Stimulated activated CD4-positive, alpha-beta T cell treated with anti-CD3 and anti-CD28 coated beads, Interleukin-2, amount 100 ng/mL, for 4 hours (primary cell): ENCODE measurements around the gene PLA2G1B.

Experiments
- DNase-seq: peaks from one replicate; pipeline ENCODE4 v3.0.0-alpha.2; 2020; ENCODE audit warnings: low read depth

Gene PLA2G1B

GRCh38 chr12:120327593-120327992 lies at the start of gene PLA2G1B:
TSS of gene PLA2G1B (minus strand) at chr12:120327779. CDS start at chr12:120327753, 26 bp downstream.
- DNase-seq: no peak

- DNase-seq: no peak
Observed at GRCh38 chr12:120376934-120377572, 49.5 kb upstream of the PLA2G1B start.

GRCh38 chr12:120376416-120376815 lies 48.8 kb upstream of the PLA2G1B start:
- DNase-seq: no peak

- DNase-seq: no peak
Observed at GRCh38 chr12:120376009-120376408, 48.4 kb upstream of the PLA2G1B start.

DNA sequence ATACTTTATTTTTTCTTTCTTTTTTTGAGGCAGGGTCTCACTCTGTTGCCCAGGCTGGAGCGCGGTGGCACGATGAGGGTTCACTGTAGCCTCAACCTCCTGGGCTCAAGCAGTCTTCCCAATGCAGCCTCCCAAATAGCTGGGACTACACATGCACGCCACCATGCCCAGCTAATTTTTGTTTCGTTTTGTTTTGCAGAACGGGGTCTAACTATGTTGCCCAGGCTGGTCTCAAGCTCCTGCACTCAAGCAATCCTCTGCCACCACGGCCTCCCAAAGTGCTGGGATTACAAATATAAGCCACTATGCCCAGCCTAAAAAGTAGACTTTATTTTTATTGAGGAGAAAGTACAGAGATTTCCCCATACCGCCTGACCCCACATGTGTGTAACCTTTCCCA lies 46.1 kb upstream of the PLA2G1B start:
- no peak for DNase-seq

- no peak for DNase-seq
Observed at GRCh38 chr12:120370343-120371243, 43.0 kb upstream of the PLA2G1B start.

DNA sequence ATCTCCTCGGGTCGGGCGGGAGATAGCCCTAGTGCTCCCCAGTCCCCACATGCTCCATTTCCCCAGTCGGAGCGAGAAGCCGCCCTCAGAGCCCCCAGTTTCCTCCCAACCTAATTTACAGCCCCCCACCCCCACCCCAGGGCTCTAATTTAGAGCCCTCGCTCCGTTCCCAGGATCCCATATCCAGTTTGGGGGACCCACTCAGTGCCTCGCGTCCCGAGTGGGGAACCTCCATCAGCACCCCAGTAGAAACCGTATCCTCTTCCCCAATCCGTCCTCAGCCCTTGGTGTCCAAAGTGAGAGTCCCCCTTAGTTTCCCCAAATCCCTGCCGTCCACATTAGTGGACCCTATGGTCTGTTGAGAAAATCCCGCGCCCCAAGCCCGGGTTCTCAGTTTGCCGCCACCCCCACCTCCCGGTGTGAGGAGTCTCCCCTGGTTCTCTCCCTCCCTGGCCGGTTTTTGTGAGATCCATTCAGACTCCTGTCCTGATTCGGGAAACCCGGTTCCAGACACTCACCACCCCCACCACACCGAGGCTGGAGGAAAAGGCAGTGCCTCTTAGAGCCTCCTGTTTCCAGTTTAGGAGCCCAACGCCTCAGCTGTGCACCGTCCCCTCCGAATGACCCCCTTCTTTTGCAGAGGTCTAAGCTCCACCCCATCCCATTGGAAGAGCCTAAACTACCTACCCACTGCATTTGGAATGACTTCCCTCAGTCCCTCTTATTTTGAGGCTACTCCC lies 42.2 kb upstream of the PLA2G1B start:
- no peak for DNase-seq

DNA sequence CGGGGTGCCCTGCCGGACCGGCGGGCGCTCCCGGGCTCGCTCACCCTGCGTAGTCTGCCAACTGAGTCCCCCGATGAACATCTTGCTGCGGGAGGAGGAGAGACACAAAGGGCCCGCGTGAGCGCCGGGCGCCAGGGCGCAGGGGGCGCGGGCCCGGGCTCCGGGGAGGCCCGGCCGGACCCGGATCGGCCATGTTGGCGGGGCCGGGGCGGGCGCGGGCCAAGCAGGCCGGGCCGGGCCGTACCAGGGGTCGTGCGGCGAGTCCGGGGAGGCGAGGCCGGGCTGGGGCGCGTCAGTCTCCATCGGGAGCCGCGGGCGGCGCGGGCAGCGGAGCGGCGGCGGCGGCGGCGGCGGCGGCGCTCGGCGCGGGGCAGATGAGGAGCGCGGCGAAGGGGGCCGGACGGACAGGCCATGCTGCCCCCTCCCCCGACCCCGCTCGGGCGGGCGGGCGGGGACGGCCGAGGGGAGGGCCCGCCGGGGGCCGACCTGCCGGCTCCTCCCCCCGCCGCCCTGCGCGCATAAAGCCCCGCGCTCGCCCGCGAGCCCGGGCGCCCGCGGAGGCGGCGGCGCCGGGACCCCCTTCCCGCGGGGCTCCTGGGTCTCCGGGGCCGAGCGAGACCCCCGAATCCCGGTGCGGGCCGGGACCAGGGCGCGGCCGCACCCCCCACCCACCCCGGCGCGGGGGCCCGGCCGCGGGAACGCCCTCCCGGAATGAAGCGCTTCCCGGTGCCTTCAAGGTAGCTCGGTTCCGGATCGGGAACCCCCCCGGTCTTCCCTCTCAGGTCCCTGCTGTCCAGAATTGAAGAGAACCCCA lies 41.4 kb upstream of the PLA2G1B start, which contains the start of gene MSI1:
Gene MSI1 (minus strand): TSS at position 376 of the 814 bp plus-strand sequence. CDS start 73 bp downstream, at position 303.
- DNase-seq: no peak

- no peak for DNase-seq
Observed at GRCh38 chr12:120367924-120368788, 40.6 kb upstream of the PLA2G1B start.

GRCh38 chr12:120367233-120367923 lies 39.8 kb upstream of the PLA2G1B start:
- no peak for DNase-seq

DNA sequence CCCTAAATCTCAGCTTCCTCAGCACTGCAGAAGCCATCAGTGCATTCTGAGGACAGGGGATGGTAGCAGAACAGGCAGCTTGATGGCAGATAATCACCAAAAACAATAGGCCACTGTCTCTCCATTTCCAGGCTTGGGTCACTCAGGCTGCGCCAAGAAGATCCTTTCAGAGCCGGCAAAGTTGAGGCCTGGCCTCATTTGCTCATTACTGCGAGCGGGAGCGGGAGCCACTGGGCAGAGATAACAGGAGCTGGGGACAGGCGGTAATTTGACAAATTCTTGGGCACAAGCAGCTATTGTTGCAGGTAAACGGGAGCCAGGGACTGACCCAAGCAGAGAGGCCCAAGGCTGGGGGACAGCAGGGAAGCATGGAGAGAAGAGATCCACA lies 39.3 kb upstream of the PLA2G1B start:
- no peak for DNase-seq

- DNase-seq: no peak
Observed at GRCh38 chr12:120366341-120366705, 38.7 kb upstream of the PLA2G1B start.

DNA sequence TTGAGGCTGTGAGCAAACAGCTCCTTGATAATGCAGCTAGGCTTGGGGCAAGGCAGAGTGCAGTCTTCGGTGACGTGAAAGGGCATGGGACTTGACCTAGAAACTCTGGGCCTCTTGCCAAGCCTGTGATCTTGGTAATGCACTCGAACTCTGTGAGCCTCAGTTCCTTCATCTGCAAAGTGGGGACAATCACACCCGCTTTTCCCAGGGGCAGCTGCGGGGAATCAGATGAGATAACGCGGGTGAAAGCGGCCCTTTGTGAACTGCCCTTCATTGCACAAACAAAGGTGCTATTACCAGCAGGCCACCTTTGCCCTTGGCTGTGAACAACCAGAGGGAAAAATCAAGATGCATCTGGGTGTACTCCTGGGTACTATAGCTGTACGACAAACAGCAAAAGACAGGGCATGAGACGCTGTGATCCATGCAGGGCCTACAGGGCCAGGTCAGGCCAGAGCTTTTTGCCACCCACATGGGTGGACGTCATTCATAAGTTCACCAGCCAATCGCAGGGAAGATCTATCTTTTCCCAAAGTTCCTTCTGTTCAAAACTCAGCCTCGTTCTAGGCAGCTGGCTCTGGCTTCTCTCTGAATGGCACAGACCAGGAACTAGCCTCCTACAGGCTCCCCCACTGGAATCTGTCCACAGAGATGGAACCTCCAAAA lies 38.2 kb upstream of the PLA2G1B start:
- DNase-seq: no peak

- DNase-seq: no peak
Observed at GRCh38 chr12:120364487-120364886, 36.9 kb upstream of the PLA2G1B start.

GRCh38 chr12:120363274-120363855 lies 35.8 kb upstream of the PLA2G1B start:
- DNase-seq: no peak

- DNase-seq: no peak
Observed at GRCh38 chr12:120362516-120363273, 35.1 kb upstream of the PLA2G1B start.

GRCh38 chr12:120361506-120362208 lies 34.1 kb upstream of the PLA2G1B start:
- DNase-seq: no peak

DNA sequence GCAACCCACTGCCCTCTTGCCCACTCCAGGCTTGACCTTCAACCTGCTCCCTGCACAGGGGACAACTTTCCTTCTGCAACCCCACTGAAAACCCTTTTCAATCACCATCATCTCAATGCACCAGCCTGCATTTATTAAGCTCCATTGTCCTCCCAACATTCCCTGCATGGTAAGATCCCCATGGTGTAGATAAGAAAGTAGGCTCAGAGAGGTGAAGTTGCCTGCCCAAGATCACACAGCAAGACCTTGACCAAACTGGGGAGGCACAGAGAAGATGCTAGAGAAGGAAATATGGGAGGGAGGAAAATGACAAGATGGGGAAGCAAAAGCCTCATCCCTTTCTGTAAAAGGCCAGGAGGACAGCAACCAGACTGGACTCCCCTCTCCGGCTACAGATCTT lies 31.5 kb upstream of the PLA2G1B start:
- no peak for DNase-seq
